ENCODE measurements around the gene GGCX.
"Not testable (repeated sequence)": the region's sequence is repeated elsewhere in the genome, so short reads cannot be mapped to it uniquely, and the experiment has no call there.

GGCX gene

GRCh38 chr2:85547859-85548607 lies 13.3 kb downstream of the GGCX start:
- no peak overlapping the region for H3K4me3 ChIP-seq (replicated peaks in 1 of 2; ENCODE audit: low read depth in 2 of 2, low read length in 2 of 2)
- DNase-seq (ENCODE audit: low read depth in 2 of 2), result no peak
- TF ChIP-seq CTCF (IDR thresholded peaks at IDR 0.05; ENCODE audit: low read depth, low read length), result no peak

GRCh38 chr2:85547089-85547858 lies 14.0 kb downstream of the GGCX start:
- DNase-seq (ENCODE audit: low read depth in 2 of 2), result no peak
- TF ChIP-seq CTCF (IDR thresholded peaks at IDR 0.05; ENCODE audit: low read depth, low read length), result no peak
- H3K4me3 ChIP-seq (replicated peaks in 1 of 2; ENCODE audit: low read depth in 2 of 2, low read length in 2 of 2), result no peak overlapping the region

GRCh38 chr2:85545780-85546240 lies 15.5 kb downstream of the GGCX start:
- H3K4me3 ChIP-seq (replicated peaks in 1 of 2; ENCODE audit: low read depth in 2 of 2, low read length in 2 of 2), result no peak overlapping the region
- no peak for TF ChIP-seq CTCF (IDR thresholded peaks at IDR 0.05; ENCODE audit: low read depth, low read length)
- no peak for DNase-seq (ENCODE audit: low read depth in 2 of 2)

GRCh38 chr2:85544915-85545779 lies 16.1 kb downstream of the GGCX start:
- not testable (repeated sequence) for DNase-seq (ENCODE audit: low read depth in 2 of 2)

GRCh38 chr2:85544254-85544691 lies 17.0 kb downstream of the GGCX start:
- not testable (repeated sequence) for DNase-seq (ENCODE audit: low read depth in 2 of 2); H3K4me3 ChIP-seq (replicated peaks in 1 of 2; ENCODE audit: low read depth in 2 of 2, low read length in 2 of 2)

More at GRCh38 chr2:85544915-85545779, 16.1 kb downstream of the GGCX start:
- not testable (repeated sequence) for H3K4me3 ChIP-seq (replicated peaks in 1 of 2; ENCODE audit: low read depth in 2 of 2, low read length in 2 of 2)

- TF ChIP-seq CTCF (IDR thresholded peaks at IDR 0.05; ENCODE audit: low read depth, low read length), result no peak
- DNase-seq (ENCODE audit: low read depth in 2 of 2), result no peak
- no peak overlapping the region for H3K4me3 ChIP-seq (replicated peaks in 1 of 2; ENCODE audit: low read depth in 2 of 2, low read length in 2 of 2)
These were observed 18.5 kb downstream of the GGCX start for GRCh38 chr2:85542777-85543176.

GRCh38 chr2:85541753-85542457 lies 19.4 kb downstream of the GGCX start:
- peak overlapping the region in 1 of 2 donors; percentile 79 for H3K4me3 ChIP-seq (replicated peaks in 1 of 2; ENCODE audit: low read depth in 2 of 2, low read length in 2 of 2)
- TF ChIP-seq CTCF (IDR thresholded peaks at IDR 0.05; ENCODE audit: low read depth, low read length), result no peak

More at GRCh38 chr2:85541753-85542457, 19.4 kb downstream of the GGCX start:
- peak in 1 of 2 donors; percentile 36 for DNase-seq (ENCODE audit: low read depth in 2 of 2)
